Thymus (tissue), 11 donors: Measurements from ENCODE around the gene TRAPPC8. TPM values are rescaled to one million over a fixed set of nuclear protein-coding genes. Genes with fewer than 3 reads are reported as not detected.
A peak's percentile ranks its signal among the peaks of the same experiment; 100 is the strongest.
"Not testable (repeated sequence)": the region's sequence is repeated elsewhere in the genome, so short reads cannot be mapped to it uniquely, and the experiment has no call there.

Experiments
- DNase-seq, 9 donors: peaks; one replicate each; pipeline ENCODE4 v3.0.0-alpha.2; 2013; ENCODE audit warnings: low spot score in 9 of 9, low read depth in 6 of 9, missing footprints in 1 of 9
- H3K27ac ChIP-seq, 2 donors: one replicate each; pipeline ENCODE4 v1.5.1; 2013; ENCODE audit warnings: control low read depth in 1 of 2, low read depth in 1 of 2, low read length in 1 of 2, mild to moderate bottlenecking in 1 of 2, moderate library complexity in 1 of 2
- H3K27me3 ChIP-seq, 2 donors: one replicate each; pipeline ENCODE4 v1.5.1; 2013; ENCODE audit warnings: low read length in 1 of 2; ENCODE audit not compliant: control insufficient read depth in 2 of 2, insufficient read depth in 1 of 2
- H3K36me3 ChIP-seq, 2 donors: one replicate each; pipeline ENCODE4 v1.5.1; 2013; ENCODE audit warnings: low read length in 1 of 2, mild to moderate bottlenecking in 1 of 2, moderate library complexity in 1 of 2; ENCODE audit not compliant: control insufficient read depth in 2 of 2, insufficient read depth in 2 of 2
- H3K4me1 ChIP-seq, 2 donors: one replicate each; pipeline ENCODE4 v1.5.1; 2013; ENCODE audit warnings: low read length in 2 of 2; ENCODE audit not compliant: control insufficient read depth in 2 of 2, insufficient read depth in 2 of 2
- H3K4me3 ChIP-seq, 2 donors: one replicate each; pipeline ENCODE4 v1.5.1; 2013; ENCODE audit warnings: low read length in 2 of 2, control low read depth in 1 of 2, mild to moderate bottlenecking in 1 of 2
- H3K9me3 ChIP-seq, 2 donors: one replicate each; pipeline ENCODE4 v1.5.1; 2013; ENCODE audit warnings: low read length in 1 of 2, mild to moderate bottlenecking in 1 of 2; ENCODE audit not compliant: control insufficient read depth in 2 of 2, insufficient read depth in 1 of 2
- WGBS: extraction: QIAGEN DNeasy Blood & Tissue Kit; methylation state at CpG from one replicate; pipeline ENCODE4 v1.1.7; 2013; 5-methylcytosine and 5-hydroxymethylcytosine counted together
- polyA plus RNA-seq: library from polyadenylated mRNA; stranded (reverse); fragments of 200-250 nt; gene quantifications from one replicate; pipeline ENCODE4 v1.2.3, GENCODE V29; 2013
- total RNA-seq: library from RNA; stranded (reverse); fragments of 120-200 nt; gene quantifications from one replicate; pipeline ENCODE4 v1.2.4, GENCODE V29; 2013
- donor health status: healthy.

Gene TRAPPC8
- total and polyA plus RNA-seq, 2 donors, result 49.2 to 54.6 TPM

DNA sequence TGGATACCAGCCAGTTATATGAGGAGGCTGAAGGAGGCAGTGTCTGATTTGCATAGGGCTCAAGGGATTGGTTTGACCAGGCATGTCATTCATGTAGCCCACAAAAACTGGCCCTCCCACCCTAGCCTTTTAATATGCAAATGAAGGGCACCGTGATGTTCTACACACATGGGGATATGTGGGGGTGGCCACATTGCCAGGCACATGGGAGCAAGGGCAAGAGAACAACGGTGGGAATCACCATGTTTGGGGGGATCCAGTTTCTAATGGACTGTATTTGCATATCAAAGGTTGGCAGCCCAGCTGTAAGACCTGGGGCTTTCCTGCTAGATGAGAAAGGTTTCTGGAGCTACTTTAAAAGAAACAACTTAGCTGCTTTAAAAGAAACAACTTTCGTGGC lies 117.2 kb downstream of the TRAPPC8 start:
- Histone ChIP-seq H3K4me1 (no peaks in the 10 kb centered on the region), H3K36me3 (peaks cover 7 to 17% of the 10 kb centered on the region in 2 donors), H3K27me3 (no peaks in the 10 kb centered on the region), H3K4me3 (no peak overlapping the region), H3K9me3 (no peaks in the 10 kb centered on the region), H3K27ac (no peak overlapping the region)
- DNase-seq, result no peak
- WGBS, result 77% methylated on average over 3 of the region's 3 CpGs

DNA sequence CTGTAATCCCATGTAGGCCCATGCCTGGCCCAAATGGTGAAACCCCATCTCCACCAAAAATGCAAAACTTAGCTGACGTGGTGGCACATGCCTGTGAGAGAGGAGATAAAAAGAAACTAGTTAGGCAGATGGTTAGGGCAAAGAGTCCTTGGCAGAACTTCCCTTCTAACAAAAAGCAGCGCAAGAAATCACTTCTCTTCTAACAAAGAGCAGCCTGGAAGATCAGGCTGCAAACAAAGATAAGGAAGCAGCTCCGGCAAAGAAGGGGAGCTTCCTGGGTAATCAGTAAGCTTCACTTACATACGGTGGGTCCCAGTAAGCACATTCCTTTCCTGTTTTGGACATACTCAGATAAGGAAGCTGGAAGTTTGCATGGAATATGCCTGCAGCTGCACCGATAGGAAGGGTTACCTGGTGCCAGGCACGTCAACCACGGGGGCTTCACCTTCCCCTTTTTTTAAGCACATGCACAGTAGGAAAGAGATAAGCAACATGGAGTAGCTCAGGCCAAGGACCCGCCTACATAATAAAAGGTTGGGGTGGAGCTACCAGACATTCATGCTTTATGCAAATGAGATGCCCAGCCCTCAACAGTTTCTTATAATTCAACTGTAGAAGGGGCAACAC lies 121.3 kb downstream of the TRAPPC8 start:
- Histone ChIP-seq H3K36me3 (no peaks in the 10 kb centered on the region), H3K4me3 (no peak overlapping the region), H3K4me1 (no peaks in the 10 kb centered on the region), H3K27me3 (no peaks in the 10 kb centered on the region), H3K9me3 (no peaks in the 10 kb centered on the region), H3K27ac (no peak overlapping the region)
- DNase-seq, result no peak
- WGBS, result 60% methylated on average over 8 of the region's 8 CpGs

DNA sequence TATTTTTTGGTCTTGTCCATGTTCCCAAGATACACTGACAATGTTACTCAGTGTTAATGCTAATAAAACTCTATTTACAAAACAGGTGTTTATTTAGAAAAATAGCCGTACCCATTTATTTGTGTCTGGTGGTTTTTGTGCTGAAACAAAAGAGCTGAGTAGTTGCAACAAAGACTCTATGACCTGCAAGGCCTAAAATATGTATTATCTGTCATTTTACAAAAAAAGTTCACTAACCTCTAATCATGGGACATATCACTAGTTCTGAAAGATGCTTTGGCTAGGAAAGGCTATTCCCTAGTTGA lies 123.1 kb downstream of the TRAPPC8 start:
- no peak for DNase-seq
- no peaks in the 10 kb centered on the region for H3K36me3 ChIP-seq
- H3K4me3 ChIP-seq, result no peak overlapping the region
- no peaks in the 10 kb centered on the region for H3K4me1 ChIP-seq
- no peaks in the 10 kb centered on the region for H3K9me3 ChIP-seq
- no peak overlapping the region for H3K27ac ChIP-seq
- H3K27me3 ChIP-seq, result no peaks in the 10 kb centered on the region
- 100% methylated on average over 1 of the region's 1 CpG for WGBS

DNA sequence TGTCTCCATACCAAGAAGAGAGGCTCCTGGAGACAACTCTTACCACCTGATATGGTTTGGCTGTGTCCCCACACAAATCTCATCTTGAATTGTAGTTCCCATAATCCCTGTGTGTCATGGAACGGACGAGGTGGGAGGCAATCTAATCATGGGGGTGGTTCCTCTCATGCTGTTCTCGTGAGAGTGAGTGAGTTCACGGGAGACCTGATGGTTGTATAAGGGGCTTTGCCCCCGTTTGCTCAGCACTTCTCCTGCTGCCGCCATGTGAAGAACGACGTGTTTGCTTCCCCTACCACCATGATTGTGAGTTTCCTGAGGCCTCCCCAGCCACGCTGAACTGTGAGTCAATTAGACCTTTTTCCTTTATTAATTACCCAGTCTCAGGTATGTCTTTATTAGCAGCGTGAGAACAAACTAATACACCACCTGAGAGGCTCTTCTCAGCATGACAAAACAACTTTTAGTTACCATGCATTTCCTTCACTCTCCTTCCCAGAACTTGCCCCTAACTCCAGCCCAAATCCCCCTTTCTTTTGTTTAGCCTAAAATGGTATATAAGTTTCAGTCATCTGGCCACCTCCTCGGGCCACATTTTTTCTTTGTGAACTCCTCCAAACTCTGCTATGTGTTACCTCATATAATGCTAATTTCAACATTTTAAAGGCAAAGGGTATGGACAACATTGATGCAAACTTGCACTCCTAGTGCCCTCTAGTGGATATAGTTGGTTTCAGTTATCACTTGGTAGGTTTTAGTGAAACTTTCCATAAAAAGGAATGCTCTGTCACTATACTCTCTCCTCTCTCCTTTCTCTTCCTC lies 123.6 kb downstream of the TRAPPC8 start:
- no peak overlapping the region for H3K27ac ChIP-seq
- 76% methylated on average over 11 of the region's 11 CpGs for WGBS
- no peaks in the 10 kb centered on the region for H3K27me3 ChIP-seq
- H3K9me3 ChIP-seq, result no peaks in the 10 kb centered on the region
- H3K4me1 ChIP-seq, result no peaks in the 10 kb centered on the region
- DNase-seq, result peak in 8 of 9 donors; percentile 25 to 67 (median 34)
- H3K4me3 ChIP-seq, result no peak overlapping the region
- H3K36me3 ChIP-seq, result no peaks in the 10 kb centered on the region

DNA sequence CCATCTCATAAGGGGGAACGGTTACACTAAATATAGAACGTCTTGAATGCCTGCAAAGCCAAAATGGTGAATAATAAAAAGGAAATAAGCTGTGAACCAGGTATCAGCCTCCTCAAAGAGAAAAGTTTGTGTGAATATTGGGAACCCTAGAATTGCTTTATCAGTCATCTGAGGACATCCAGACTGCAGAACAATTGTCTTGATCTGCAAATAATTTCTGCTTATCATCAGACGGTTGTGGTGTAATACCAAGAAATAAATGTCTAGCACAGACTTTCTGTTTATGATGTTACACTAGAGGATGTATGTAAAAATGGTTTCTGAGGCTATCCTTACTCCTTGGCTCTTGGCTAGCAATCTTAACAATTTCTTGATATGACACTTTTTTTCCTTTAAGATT lies 128.8 kb downstream of the TRAPPC8 start:
- Histone ChIP-seq H3K9me3 (no peaks in the 10 kb centered on the region), H3K4me1 (no peaks in the 10 kb centered on the region), H3K27ac (no peak overlapping the region), H3K4me3 (no peak overlapping the region), H3K27me3 (no peaks in the 10 kb centered on the region), H3K36me3 (no peaks in the 10 kb centered on the region)
- DNase-seq, result no peak
- WGBS, result 61% methylated on average over 3 of the region's 3 CpGs

DNA sequence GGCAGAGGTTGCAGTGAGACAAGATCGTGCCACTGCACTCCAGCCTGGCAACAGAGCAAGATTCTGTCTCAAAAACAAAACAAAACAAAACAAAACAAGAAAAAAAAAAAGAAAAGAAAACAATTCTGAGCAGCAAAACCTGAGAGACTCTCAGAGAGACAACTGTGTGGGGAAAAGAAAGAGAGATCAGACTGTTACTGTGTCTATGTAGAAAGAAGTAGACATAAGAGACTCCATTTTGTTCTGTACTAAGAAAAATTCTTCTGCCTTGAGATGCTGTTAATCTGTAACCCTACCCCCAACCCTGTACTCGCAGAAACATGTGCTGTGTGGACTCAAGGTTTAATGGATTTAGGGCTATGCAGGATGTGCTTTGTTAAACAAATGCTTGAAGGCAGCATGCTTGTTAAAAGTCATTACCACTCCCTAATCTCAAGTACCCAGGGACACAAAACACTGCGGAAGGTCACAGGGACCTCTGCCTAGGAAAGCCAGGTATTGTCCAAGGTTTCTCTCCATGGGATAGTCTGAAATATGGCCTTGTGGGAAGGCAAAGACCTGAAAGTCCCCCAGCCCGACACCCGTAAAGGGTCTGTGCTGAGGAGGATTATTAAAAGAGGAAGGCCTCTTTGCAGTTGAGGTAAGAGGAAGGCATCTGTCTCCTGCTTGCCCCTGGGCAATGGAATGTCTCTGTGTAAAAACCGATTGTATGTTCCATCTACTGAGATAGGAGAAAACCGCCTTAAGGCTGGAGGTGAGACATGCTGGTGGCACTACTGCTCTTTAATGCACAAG lies 132.4 kb downstream of the TRAPPC8 start:
- 96% methylated on average over 7 of the region's 7 CpGs for WGBS
- not testable (repeated sequence) for H3K27ac ChIP-seq, H3K36me3 ChIP-seq, DNase-seq, H3K4me3 ChIP-seq, H3K4me1 ChIP-seq, H3K27me3 ChIP-seq, H3K9me3 ChIP-seq

DNA sequence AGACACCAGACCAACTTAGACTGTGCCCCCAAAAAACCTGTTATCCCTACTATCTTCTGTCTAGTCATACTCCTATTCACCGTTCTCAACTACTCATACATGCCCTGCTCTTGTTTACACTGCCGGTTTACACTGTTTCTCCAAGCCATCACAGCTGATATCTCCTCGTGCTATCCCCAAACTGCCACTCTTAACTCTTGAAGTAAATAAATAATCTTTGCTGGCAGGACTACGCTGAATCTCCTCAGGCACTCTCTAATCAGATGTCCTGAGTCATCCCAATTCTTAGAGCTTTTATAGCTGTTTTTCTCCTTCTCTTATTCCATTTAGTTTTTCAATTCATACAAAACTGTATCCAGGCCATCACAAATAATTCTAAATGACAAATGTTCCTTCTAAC lies 133.9 kb downstream of the TRAPPC8 start:
- 98% methylated on average over 4 of the region's 4 CpGs for WGBS
- DNase-seq, result not testable (repeated sequence)

DNA sequence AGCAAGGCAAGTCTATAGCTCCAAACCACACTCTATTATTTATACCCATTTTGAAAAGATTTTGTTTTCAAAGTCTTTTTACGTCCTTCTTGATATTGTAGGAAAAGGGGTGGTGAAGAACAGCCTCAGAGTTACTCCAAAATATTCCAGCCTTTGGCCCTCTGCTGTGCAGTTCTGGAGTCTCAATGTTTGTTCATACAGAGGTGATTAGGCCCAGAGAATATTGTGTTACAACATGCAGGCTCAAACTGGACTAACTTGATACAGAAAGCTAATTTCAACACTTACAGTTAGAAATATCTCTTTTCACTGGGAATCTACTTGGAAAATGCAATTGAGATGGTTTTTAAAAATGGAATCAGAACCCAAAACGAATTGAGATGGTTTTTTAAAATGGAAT lies 141.8 kb downstream of the TRAPPC8 start:
- no peaks in the 10 kb centered on the region for H3K27me3 ChIP-seq
- 80% methylated on average over 2 of the region's 2 CpGs for WGBS
- H3K36me3 ChIP-seq, result no peaks in the 10 kb centered on the region
- no peaks in the 10 kb centered on the region for H3K4me1 ChIP-seq
- H3K4me3 ChIP-seq, result no peak overlapping the region
- H3K27ac ChIP-seq, result no peak overlapping the region
- DNase-seq, result no peak
- H3K9me3 ChIP-seq, result no peaks in the 10 kb centered on the region

More for the DNA sequence above, 133.9 kb downstream of the TRAPPC8 start:
- not testable (repeated sequence) for H3K4me1 ChIP-seq, H3K27ac ChIP-seq, H3K9me3 ChIP-seq, H3K36me3 ChIP-seq, H3K27me3 ChIP-seq, H3K4me3 ChIP-seq

DNA sequence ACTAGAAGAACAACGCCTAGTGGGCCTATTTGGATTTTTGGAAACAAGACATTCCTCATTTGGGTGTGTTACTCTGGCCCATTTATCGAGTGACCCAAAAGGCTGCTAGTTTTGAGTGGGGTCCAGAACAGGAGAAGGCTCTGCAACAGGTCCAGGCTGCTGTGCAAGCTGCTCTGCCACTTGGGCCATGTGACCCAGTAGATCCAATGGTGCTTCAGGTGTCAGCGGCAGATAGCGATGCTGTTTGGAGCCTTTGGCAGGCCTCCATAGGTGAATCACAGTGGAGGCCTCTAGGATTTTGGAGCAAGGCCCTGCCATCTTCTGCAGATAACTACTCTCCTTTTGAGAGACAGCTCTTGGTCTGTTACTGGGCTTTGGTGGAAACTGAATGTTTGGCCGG lies 143.7 kb downstream of the TRAPPC8 start:
- H3K4me3 ChIP-seq, H3K27me3 ChIP-seq, DNase-seq, H3K27ac ChIP-seq, H3K4me1 ChIP-seq, H3K36me3 ChIP-seq, H3K9me3 ChIP-seq: not testable (repeated sequence)
- WGBS, result 98% methylated on average over 5 of the region's 5 CpGs
